GM18520 (cell line): ENCODE data around the gene ZNF384.

ENCODE experiments used
- ATAC-seq: cut with Tn5 transposase; IDR thresholded peaks from one replicate; pipeline ENCODE4 v1.9.1; 2021; ENCODE audit not compliant: unreplicated experiment

ZNF384 gene

DNA sequence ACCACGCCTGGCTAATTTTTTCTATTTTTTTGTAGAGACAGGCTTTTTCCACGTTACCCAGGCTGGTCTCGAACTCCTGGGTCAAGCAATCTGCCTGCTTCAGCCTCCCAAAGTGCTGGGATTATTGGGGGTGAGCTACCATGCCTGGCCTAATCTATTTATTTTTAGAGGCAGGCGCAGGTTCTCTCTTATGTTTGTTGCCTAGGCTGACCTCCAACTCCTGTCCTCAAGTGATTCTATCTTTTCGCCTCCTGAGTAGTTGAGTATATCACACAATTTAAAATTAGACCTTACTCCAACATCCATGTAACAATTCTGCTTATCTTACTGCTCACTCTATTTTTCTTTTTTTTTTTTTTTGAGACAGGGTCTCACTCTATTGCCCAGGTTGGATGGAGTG is 35.2 kb downstream of the ZNF384 start:
- no peak for ATAC-seq

DNA sequence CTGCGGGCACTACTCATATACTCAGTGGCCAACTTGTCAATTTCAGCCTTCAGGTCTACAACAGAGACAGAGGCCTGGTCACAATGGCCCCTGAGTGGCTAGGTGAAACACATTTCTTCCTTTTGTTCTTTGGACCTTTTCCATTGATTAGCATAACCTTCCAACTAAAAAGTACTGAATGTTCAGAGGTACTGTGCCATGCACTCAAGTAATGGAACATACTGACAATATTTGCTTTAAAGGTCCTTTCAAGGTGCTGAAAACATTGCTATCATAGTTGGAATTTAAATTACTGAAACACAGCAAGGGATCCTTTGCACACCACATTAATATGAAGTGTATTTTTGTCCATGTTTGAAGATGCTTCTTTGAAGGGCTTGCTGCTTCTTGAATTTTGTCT is 35.8 kb downstream of the ZNF384 start:
- ATAC-seq = no peak

GRCh38 chr12:6652391-6652790 is 36.8 kb downstream of the ZNF384 start:
- ATAC-seq = no peak

DNA sequence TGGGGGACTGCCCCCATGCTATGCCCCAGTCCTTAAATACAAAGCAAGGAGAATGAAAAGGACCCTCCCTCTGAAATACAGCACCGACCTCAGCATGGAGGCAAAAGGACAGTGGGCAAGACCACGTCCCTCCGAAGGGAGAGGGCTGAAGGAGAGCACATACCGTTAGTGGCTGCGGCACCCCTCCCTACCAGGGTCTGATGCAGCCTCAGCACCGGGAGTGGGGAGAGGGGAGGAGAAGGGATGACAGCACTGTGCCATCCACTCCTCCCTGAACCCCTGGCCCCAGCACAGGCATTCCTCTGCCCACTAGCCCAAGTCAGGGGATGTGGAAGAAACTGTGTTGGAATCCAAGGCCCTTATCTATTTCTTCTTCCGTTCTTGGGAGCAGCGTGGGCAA is 38.3 kb downstream of the ZNF384 start:
- no peak for ATAC-seq

GRCh38 chr12:6647083-6647604 is 42.0 kb downstream of the ZNF384 start, which contains the start of gene ACRBP:
ACRBP (minus strand) TSS chr12:6647432; CDS start chr12:6647366, 66 bp downstream.
- ATAC-seq = no peak

GRCh38 chr12:6646276-6647082 is 42.7 kb downstream of the ZNF384 start:
- ATAC-seq = no peak

GRCh38 chr12:6644903-6645302 is 44.3 kb downstream of the ZNF384 start:
- no peak for ATAC-seq

- no peak for ATAC-seq
Measured at GRCh38 chr12:6644257-6644596, 44.9 kb downstream of the ZNF384 start.

- no peak for ATAC-seq
Measured at GRCh38 chr12:6643569-6644256, 45.5 kb downstream of the ZNF384 start.

- ATAC-seq = no peak
Measured at GRCh38 chr12:6641131-6641530, 48.0 kb downstream of the ZNF384 start.

DNA sequence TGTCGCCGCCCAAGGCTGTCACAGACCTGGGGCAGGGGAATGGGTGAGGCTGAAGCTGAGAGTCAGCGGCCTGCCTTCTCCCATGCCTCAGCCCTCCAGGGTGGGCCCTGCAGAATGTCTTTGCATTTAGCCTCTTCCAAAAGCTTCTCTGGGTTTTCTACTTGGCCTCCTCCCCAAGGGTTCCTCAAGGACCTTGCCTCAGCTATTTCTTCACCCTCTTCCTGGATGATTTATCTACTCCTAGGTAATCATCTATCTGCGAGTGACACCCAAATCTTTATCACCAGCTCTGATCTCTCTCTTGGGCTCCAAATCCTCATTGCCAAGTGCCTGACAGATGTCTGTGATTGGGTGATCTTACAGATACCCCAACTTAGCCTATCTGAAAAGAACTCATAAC is 48.7 kb downstream of the ZNF384 start:
- no peak for ATAC-seq

DNA sequence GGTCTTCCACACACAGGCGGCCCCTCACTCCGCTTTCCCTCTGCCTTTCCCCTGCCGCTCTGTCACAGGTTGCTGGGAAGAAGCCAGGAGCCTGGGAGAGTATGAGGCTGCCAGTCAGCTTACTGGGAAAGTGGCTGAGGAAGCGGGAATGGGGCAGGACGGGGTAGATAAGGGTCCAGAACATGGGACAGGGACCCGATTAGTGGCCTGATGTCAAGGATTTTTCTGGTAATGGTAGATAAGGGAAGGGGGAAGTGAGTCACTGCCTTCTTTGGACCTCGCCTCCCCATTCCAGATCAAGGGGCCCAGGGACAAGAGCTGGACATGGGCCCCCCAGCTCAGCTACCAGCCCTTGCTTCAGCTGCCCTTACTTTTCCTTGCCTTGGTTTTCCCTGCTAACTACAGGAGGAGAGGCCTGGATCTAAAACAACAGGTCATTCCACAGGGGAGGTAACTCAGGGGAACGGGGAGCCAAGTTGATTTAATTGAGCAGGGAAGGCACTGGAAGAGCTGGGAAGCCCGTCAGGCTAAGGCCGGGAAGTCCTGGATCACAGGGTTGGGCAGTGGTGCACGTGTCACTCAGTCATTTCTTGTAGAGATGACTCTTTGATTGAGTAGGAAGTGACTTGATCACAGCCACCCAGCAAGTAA is 49.9 kb downstream of the ZNF384 start:
- ATAC-seq = no peak

DNA sequence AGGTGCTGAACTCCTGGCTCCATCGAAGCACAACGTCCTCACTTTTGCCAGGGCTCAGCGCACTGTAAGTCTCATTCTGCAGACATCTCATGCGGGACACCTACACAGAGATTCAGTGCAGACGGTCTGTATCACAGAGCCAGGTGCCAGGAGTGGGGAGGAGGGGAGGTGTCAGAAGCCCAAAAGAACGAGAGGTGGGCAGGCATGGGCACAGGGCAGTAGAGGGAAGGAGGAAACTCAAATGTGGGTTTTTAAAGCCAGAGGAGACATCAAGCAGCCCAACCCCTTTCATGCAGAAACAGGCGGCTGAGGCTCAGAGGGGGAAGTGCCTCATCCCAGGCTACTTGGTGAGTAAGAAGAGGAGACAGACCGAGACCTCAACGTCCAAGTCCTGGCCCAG is 50.9 kb downstream of the ZNF384 start:
- no peak for ATAC-seq

GRCh38 chr12:6635856-6636531 is 53.2 kb downstream of the ZNF384 start, which contains the start of gene LPAR5:
LPAR5 (minus strand) TSS chr12:6635959; CDS start chr12:6621248, 14,711 bp downstream.
- ATAC-seq = no peak

GRCh38 chr12:6635375-6635855 is 53.8 kb downstream of the ZNF384 start:
- no peak for ATAC-seq

- ATAC-seq = peak; percentile 45
Measured at GRCh38 chr12:6632026-6632983, 56.9 kb downstream of the ZNF384 start.

DNA sequence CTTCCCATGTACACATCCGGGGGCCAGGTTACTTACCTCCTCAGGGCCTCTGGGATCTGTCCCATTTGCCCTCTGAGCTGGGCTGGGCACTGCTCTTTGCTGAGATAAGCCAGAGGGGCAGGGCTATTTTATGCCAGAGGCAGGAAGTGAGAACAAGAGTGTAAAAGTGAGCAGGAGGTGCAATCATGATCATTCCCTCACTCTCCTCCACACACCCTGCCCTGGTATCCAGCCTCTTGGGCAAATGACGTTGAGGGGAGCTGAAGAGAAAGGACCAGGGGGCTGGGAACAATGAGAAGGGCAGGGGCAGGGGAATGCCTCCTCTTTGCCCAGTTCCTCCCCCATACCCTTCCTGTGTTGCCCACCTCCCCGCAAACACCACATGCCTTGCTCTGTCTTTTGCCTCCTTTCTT is 57.6 kb downstream of the ZNF384 start:
- no peak for ATAC-seq

- ATAC-seq = no peak
Measured at GRCh38 chr12:6630736-6631135, 58.4 kb downstream of the ZNF384 start.

DNA sequence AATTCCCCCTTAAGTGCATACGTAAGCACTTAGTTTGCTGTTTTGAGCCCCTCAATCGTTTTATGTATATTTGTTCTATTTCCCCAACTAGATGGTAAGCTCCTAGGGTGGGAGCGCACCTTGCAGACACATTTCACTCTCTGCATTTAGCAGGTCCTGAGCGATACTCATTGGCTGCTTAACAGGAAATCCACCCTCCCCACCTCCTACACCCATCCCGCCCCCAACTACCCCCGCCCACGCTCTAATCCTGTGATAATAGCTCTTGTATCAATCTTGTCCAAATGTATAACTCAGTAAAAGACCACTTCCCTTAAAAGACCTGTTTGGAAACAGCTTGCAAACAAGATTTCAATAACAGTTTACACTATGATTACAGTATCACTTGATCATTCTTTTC is 61.6 kb downstream of the ZNF384 start:
- no peak for ATAC-seq
